Measurements from ENCODE around the gene PLPP2.

The PLPP2 gene

DNA sequence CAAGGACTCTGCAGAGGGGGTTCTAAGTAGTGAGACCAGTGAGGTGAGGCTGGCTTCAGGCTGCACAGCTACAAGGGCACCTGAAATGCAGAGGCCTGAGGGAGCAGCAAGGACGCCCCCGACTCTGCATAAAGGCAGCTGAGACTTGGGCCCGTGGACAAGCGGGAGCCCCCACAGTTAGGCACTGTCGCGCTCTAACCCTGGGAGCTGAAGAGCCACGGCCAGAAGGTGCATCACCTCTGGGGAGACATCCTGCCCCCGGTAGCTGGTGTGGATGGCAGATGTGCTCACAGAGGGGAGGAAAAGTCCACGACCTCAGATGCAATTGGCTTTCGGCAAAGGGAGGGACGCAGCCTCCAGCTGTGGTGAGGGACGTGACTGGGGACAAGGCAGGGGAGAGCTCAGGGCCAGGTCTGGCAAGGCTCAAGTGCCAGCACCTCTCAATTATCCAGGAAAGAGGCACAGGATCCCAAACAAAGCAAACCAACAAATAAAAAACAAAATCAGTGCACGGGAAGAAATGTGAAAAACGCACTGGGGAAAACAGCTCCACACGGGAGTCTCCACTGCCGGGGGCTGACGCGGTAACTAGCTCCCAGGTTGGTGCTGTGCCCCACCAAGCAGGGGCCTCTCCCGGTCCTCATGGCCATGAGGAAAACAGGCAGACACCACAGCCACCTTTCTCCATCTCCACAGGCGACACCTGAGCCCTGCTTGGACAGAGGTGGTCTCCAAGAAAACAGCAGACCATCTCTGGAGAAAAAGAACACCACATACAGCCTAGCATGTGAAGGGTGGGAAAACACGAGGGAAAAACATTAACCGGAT, 23.0 kb upstream of the PLPP2 start:
- no peak for DNase-seq

GRCh38 chr19:313169-313987, 22.2 kb upstream of the PLPP2 start:
- DNase-seq = no peak

GRCh38 chr19:311813-312261, 20.6 kb upstream of the PLPP2 start:
- no peak for DNase-seq

- DNase-seq = no peak
These were observed 19.7 kb upstream of the PLPP2 start for GRCh38 chr19:310781-311496.

GRCh38 chr19:310141-310651, 19.0 kb upstream of the PLPP2 start:
- no peak for DNase-seq

GRCh38 chr19:309206-309565, 18.0 kb upstream of the PLPP2 start:
- DNase-seq = no peak

DNA sequence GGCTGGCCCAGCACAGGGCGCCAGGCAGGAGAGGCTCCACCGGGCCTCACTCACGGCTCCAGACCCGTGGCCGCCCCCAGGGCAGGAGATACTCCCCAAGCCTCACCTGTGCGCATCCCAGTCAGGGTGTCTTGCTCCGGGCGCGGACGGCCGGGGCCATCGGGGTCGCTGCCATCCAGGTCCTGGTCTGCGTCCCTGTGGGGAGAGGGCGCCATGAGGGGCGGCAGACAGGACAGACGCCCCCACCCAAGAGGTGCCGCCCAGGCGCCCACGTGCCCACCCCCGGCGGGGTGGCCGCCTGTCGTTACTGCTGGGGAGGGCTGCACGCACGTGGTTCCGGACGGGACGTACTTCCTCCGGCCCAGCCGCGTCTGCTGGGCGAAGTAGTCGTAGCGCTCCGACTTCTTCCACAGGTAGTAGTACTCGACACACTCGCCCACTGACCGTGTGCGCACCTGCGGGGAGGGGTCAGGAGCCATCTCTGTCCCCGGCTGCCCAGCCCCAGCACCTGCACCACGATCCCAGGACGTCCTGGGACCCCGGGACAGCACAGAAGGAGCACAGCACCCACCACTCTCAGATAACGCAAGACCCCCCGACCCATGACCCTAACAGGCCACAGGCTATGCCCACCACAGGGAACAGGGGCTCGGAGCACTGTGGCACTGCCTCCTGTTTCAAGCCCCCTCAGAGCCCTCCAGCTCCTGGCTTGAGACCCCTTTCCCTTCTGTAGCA, 17.4 kb upstream of the PLPP2 start:
- no peak for DNase-seq

DNA sequence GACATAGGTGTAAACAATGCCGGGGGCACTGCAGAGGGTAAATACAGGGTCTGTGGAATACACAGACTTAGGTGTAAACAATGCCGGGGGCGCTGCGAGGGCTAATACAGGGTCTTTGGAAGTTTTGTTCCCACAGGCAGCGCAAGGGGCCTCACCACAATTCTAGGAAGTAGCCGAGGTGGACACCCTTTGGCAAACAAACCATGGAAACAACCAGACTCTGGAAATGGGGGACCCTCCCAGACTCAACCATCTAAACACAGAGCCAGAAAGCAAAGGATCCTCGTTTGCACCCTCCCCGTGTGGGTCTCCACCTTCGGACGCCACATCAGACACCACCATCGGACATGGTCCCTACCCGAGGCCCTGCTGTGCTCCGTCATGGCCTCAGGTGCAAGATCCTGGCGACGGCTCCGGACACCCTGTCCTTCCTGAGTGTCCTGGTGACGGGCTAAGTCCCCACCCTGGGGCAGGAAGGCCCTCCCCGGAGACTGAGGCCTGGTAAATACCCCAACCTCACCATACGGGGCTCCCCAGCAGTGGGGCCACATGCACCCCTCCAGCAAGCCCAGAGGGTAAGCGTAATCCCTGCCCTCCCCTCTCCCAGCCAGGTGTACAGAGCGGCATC, 16.7 kb upstream of the PLPP2 start:
- no peak for DNase-seq

DNA sequence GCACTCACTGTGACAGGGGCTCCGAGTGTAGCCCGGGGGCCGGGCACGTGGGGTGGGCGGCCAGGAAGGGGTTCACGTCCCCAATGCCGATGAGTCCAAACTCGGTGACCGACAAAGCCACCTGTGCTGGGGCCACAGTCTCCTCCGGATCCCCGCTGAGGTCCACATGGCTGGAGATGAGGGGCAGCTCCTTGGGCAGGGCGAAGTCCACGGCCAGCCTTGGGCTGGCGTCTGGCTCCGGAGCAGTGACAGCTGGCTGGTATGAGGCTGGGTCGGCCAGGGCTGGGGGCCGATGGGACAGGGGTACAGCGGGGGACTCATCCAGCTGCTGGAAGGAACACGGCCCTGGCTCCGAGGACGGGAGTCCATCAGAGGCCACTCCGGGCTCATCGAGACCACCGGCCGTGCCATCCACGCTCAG, 15.9 kb upstream of the PLPP2 start:
- no peak for DNase-seq

- no peak for DNase-seq
These were observed 15.1 kb upstream of the PLPP2 start for GRCh38 chr19:306151-306900.

DNA sequence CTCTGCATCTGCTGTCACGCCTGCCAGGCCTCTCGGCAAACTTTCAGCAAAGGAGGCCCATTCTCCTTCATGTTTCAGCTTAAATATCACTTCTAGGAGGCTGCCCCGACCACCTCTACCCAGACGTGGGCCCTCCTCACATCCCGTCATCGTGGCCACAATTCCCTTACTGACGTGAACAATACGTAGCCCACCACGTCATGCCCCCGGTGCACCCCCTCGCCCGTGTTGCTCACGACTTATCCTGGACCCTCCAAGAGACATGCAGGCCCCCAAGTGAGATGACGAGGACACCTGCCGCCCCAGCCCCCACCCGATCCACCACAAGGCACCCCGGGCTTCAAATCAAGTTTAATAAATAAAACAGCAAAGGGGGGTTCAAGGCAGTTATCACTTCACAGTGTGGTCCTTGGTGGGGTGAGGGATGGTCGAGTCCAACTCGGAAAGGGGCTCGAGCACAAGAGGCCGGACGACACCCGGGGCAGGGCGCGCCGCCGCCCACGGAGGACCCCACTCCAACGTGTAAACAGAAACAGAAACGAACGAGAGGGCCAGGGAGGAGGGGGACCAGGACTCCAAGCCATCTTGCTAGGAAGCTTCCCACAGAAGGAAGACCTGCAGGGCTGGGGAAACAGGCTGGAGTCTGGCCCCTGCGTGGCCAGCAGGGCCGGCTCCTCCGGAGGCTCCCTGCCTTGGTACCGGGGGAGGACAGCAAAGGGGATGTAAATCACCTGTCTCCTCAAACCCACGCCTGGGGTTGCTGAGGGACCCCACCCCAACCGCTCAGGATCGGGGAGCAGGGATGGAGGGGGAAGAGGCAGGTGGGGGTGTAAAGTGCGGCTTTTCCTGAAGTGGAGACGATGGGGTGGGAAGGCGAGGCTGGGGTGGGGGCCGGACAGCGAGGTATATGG, 14.3 kb upstream of the PLPP2 start:
- DNase-seq = no peak

DNA sequence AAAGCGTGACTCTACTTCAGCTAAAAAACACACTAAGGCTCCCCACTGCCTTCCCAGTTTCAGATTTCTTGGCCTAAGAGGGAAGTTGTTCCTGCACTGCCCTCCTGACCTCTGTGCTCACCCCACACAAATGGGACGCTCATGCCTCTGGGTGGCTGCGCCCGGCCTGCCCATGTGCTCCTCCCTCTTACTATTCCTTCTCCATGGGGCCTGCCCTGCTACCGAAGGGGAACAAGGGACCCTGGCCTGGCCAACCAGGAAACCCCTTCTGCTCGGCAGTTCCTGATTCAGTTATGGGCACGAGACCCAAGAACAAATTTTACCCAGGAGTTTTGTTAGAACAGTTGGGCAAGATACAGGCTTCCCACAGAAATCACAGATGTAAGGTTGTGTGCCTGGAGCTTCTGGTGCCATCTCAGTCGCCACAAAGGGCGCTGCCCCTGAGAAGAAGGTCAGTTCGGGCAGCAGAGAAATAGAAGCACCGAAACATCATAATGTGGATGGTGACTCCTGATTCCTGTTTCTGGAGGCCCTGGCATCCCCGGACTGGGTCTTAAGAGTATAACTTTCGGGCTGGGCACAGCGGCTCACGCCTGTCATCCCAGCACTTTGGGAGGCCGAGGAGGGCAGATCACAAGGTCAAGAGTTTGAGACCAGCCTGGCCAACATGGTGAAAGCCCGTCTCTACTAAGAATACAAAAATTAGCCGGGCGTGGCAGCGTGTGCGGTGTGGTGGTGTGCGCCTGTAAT, 5.4 kb upstream of the PLPP2 start:
- no peak for DNase-seq

DNA sequence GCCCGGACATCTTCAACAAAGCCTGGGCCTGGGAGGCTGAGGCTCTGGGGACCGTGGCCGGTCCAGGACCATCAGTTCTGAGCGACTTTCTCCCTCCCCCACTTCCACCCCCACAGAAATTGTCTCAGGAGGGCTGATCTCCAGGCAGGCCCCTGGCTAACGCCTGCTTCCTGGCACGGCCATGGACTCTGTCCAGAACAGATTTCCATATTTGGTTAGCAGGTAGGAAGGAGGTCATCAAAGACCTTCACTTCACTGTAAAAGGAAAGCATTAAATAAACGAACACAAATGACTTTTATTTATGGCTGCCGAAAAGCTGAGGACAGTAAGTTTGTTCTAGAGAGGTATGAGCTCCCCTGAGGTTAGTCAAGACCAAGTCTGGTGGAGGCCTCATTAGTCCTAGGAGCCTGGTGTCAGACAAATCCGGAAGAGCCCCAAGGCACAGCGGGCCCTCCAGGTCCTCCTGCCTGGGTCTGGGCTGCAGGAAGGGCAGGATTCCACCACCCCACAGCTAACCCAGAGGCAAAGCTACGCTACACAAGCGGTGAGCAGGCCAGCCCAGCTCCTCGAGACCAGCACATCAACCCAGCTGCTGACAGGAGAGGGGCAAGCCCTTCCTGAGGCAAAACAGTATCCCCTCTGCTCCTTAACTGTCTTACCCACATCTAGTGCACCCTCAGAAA, 4.6 kb upstream of the PLPP2 start:
- DNase-seq = no peak

GRCh38 chr19:294946-295686, 3.9 kb upstream of the PLPP2 start:
- DNase-seq = peak; percentile 69

- no peak for DNase-seq
These were observed 3.2 kb upstream of the PLPP2 start for GRCh38 chr19:294341-294945.

DNA sequence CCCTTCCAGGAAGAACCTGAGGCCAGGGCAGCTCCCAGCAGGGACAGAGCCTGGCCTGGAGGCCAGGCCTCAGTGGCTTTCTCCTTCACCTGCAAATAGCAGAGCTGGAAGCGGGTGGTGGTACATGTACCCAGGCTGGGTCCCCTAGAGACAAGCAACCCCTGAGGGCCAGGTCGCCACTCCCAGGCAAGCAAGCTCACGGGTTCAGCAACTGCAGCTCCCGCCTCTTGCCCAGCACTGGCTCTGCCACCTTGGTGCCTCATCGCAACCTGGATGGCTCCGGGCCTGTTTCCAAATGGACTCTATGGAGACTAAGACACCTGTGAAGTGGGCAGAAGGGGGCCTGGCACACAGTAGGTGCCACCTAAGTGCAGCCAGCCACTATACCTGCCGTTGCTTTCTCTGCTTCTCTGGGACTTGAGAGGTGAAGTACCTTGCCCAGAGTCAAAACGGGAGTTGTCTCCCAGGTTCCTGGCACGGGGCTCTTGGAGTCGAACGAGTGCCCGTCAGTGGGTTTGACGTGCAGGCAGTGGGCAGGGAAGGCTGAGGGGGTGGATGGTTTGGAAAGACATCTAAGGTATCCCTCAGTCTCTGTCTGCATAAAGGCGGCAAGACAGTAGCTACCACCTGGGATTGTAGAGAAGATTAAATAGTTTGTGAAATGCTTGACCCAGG, 2.4 kb upstream of the PLPP2 start:
- no peak for DNase-seq

GRCh38 chr19:292951-293350, 1.7 kb upstream of the PLPP2 start:
- DNase-seq = no peak

Measured in stimulated activated CD4-positive, alpha-beta T cell treated with anti-CD3 and anti-CD28 coated beads, Interleukin-15, amount 100 ng/mL, for 24 hours (primary cell).